ENCODE data around the gene ARHGAP29. TPM values are rescaled to one million over a fixed set of nuclear protein-coding genes. Genes with fewer than 3 reads are reported as not detected.

The ARHGAP29 gene
- polyA plus RNA-seq, 1 donor (not counting 4 experiments of a cell fraction or from before 2014, with no cell fraction given): 79.7 TPM

GRCh38 chr1:94250341-94250740, 13.0 kb upstream of the ARHGAP29 start:
- no peaks in the 10 kb centered on the region for H4K20me1 ChIP-seq (ENCODE audit: control insufficient read depth, extremely low read depth, insufficient read depth, low read length)
- FAIRE-seq: no peak
- DNase-seq (ENCODE audit: low read depth, low spot score): no peak
- peaks cover 21% of the 10 kb centered on the region for H3K79me2 ChIP-seq (ENCODE audit: control insufficient read depth, insufficient read depth, low read length)
- H3K9me1 ChIP-seq (ENCODE audit: control insufficient read depth, extremely low read depth, insufficient read depth, low read length): no peaks in the 10 kb centered on the region
- H3K27me3 ChIP-seq (ENCODE audit: control insufficient read depth, extremely low read depth, insufficient read depth, low read length): no peaks in the 10 kb centered on the region
- H3K27ac ChIP-seq (ENCODE audit: control insufficient read depth, insufficient read depth, low read length): no peak overlapping the region
- H3K9ac ChIP-seq (ENCODE audit: control insufficient read depth, extremely low read depth, insufficient read depth, low read length): no peak overlapping the region
- H3K4me1 ChIP-seq (ENCODE audit: control insufficient read depth, extremely low read depth, insufficient read depth, low read length): peaks cover 16% of the 10 kb centered on the region
- H3K4me3 ChIP-seq (ENCODE audit: control insufficient read depth in 2 of 3, extremely low read depth in 1 of 3, insufficient read depth in 2 of 3, low read depth in 1 of 3, low read length in 3 of 3): no peak overlapping the region
- H2AFZ ChIP-seq (ENCODE audit: control insufficient read depth, low read length): no peak overlapping the region
- H3K4me2 ChIP-seq (ENCODE audit: control insufficient read depth, extremely low read depth, insufficient read depth, low read depth, low read length): no peak overlapping the region
- H3K9me3 ChIP-seq (ENCODE audit: control insufficient read depth, low read depth, low read length): no peaks in the 10 kb centered on the region
- dilution Hi-C loops (cut with MboI; ENCODE audit: extremely low pct_ligation_motif_present, low sequenced_read_pairs): no loop called here
- TF ChIP-seq CTCF (optimal IDR thresholded peaks at IDR 0.05 in 1 of 3, IDR thresholded peaks at IDR 0.05 in 1 of 3, conservative IDR thresholded peaks at IDR 0.05 in 1 of 3; ENCODE audit: extremely low read depth in 1 of 3, insufficient read depth in 2 of 3, low read length in 3 of 3): no peak
- no peaks in the 10 kb centered on the region for H3K36me3 ChIP-seq (ENCODE audit: control insufficient read depth in 2 of 2, extremely low read depth in 1 of 2, insufficient read depth in 2 of 2, low read length in 2 of 2)

- H3K4me2 ChIP-seq (ENCODE audit: control insufficient read depth, extremely low read depth, insufficient read depth, low read depth, low read length): no peak overlapping the region
Observed at GRCh38 chr1:94248956-94249688, 11.7 kb upstream of the ARHGAP29 start.

More at GRCh38 chr1:94248956-94249688, 11.7 kb upstream of the ARHGAP29 start:
- no peak for TF ChIP-seq EZH2 (IDR thresholded peaks at IDR 0.05; ENCODE audit: low read length)
- TF ChIP-seq CTCF (optimal IDR thresholded peaks at IDR 0.05 in 1 of 3, IDR thresholded peaks at IDR 0.05 in 1 of 3, conservative IDR thresholded peaks at IDR 0.05 in 1 of 3; ENCODE audit: extremely low read depth in 1 of 3, insufficient read depth in 2 of 3, low read length in 3 of 3): no peak
- no peak overlapping the region for H3K27ac ChIP-seq (ENCODE audit: control insufficient read depth, insufficient read depth, low read length)
- no peak overlapping the region for H3K4me3 ChIP-seq (ENCODE audit: control insufficient read depth in 2 of 3, extremely low read depth in 1 of 3, insufficient read depth in 2 of 3, low read depth in 1 of 3, low read length in 3 of 3)
- dilution Hi-C loops (cut with MboI; ENCODE audit: extremely low pct_ligation_motif_present, low sequenced_read_pairs): no loop called here
- H3K9ac ChIP-seq (ENCODE audit: control insufficient read depth, extremely low read depth, insufficient read depth, low read length): no peak overlapping the region
- no peak for DNase-seq (ENCODE audit: low read depth, low spot score)
- peaks cover 24% of the 10 kb centered on the region for H3K4me1 ChIP-seq (ENCODE audit: control insufficient read depth, extremely low read depth, insufficient read depth, low read length)
- no peaks in the 10 kb centered on the region for H3K36me3 ChIP-seq (ENCODE audit: control insufficient read depth in 2 of 2, extremely low read depth in 1 of 2, insufficient read depth in 2 of 2, low read length in 2 of 2)
- no peak for FAIRE-seq
- no peaks in the 10 kb centered on the region for H3K9me3 ChIP-seq (ENCODE audit: control insufficient read depth, low read depth, low read length)
- no peaks in the 10 kb centered on the region for H3K27me3 ChIP-seq (ENCODE audit: control insufficient read depth, extremely low read depth, insufficient read depth, low read length)
- no peaks in the 10 kb centered on the region for H4K20me1 ChIP-seq (ENCODE audit: control insufficient read depth, extremely low read depth, insufficient read depth, low read length)
- H3K9me1 ChIP-seq (ENCODE audit: control insufficient read depth, extremely low read depth, insufficient read depth, low read length): no peaks in the 10 kb centered on the region
- H2AFZ ChIP-seq (ENCODE audit: control insufficient read depth, low read length): no peak overlapping the region
- peaks cover 33% of the 10 kb centered on the region for H3K79me2 ChIP-seq (ENCODE audit: control insufficient read depth, insufficient read depth, low read length)

Measured in keratinocyte (primary cell).